ENCODE results near the gene ADCY1. TPM values are rescaled to one million over a fixed set of nuclear protein-coding genes. Genes with fewer than 3 reads are reported as not detected.

The ADCY1 gene
- total RNA-seq, 2 experiments from 2014 or later = 0.03 TPM; not detected in 1

- H3K9me3 ChIP-seq (ENCODE audit: control insufficient read depth in 1 of 2, insufficient read depth in 1 of 2, low read length in 2 of 2) = no peaks in the 10 kb centered on the region
- Mint-ChIP-seq H3K27ac (no peak overlapping the region), H3K4me3 (no peak overlapping the region), H3K27me3 (peaks cover 19% of the 10 kb centered on the region), H3K9me3 (no peaks in the 10 kb centered on the region), H3K4me1 (ENCODE audit: low read depth) (no peaks in the 10 kb centered on the region), H3K36me3 (ENCODE audit: low read depth) (no peaks in the 10 kb centered on the region)
- intact Hi-C loops (cut with DNase I, micrococcal nuclease) = no loop called here
- H3K27ac ChIP-seq (ENCODE audit: low read depth in 1 of 2, low read length in 2 of 2) = no peak overlapping the region
- H3K36me3 ChIP-seq (ENCODE audit: insufficient read depth, low read length) = no peaks in the 10 kb centered on the region
- ATAC-seq (ENCODE audit: poor library complexity) (no peak), DNase-seq (no peak)
- no peaks in the 10 kb centered on the region for H3K4me1 ChIP-seq (ENCODE audit: insufficient read depth, low read length)
- ChIA-PET POLR2A (no interaction called here), CTCF (no interaction called here)
- no peak overlapping the region for H3K4me3 ChIP-seq (ENCODE audit: low read length)
- no peak for TF ChIP-seq CTCF (IDR thresholded peaks at IDR 0.05)
- H3K27me3 ChIP-seq (ENCODE audit: control insufficient read depth in 1 of 2, insufficient read depth in 2 of 2, low read length in 2 of 2) = peaks cover 0 to 5% of the 10 kb centered on the region in 2 experiments
These were observed 64.7 kb downstream of the ADCY1 start for GRCh38 chr7:45638916-45639315.

GRCh38 chr7:45642044-45642443, 67.9 kb downstream of the ADCY1 start:
- ATAC-seq (ENCODE audit: poor library complexity) (no peak), DNase-seq (no peak)
- Mint-ChIP-seq H3K4me1 (ENCODE audit: low read depth) (no peaks in the 10 kb centered on the region), H3K27me3 (peaks cover 10% of the 10 kb centered on the region), H3K27ac (no peak overlapping the region), H3K4me3 (no peak overlapping the region), H3K36me3 (ENCODE audit: low read depth) (no peaks in the 10 kb centered on the region), H3K9me3 (no peaks in the 10 kb centered on the region)
- H3K4me1 ChIP-seq (ENCODE audit: insufficient read depth, low read length) = no peaks in the 10 kb centered on the region
- peaks cover 0 to 4% of the 10 kb centered on the region in 2 experiments for H3K9me3 ChIP-seq (ENCODE audit: control insufficient read depth in 1 of 2, insufficient read depth in 1 of 2, low read length in 2 of 2)
- peaks cover 0 to 5% of the 10 kb centered on the region in 2 experiments for H3K27me3 ChIP-seq (ENCODE audit: control insufficient read depth in 1 of 2, insufficient read depth in 2 of 2, low read length in 2 of 2)
- no peak overlapping the region for H3K4me3 ChIP-seq (ENCODE audit: low read length)
- intact Hi-C loops (cut with DNase I, micrococcal nuclease) = no loop called here
- no peak overlapping the region for H3K27ac ChIP-seq (ENCODE audit: low read depth in 1 of 2, low read length in 2 of 2)
- H3K36me3 ChIP-seq (ENCODE audit: insufficient read depth, low read length) = no peaks in the 10 kb centered on the region
- POLR2A ChIA-PET = no interaction called here
- CTCF ChIA-PET = no interaction called here
- no peak for TF ChIP-seq CTCF (IDR thresholded peaks at IDR 0.05)

DNA sequence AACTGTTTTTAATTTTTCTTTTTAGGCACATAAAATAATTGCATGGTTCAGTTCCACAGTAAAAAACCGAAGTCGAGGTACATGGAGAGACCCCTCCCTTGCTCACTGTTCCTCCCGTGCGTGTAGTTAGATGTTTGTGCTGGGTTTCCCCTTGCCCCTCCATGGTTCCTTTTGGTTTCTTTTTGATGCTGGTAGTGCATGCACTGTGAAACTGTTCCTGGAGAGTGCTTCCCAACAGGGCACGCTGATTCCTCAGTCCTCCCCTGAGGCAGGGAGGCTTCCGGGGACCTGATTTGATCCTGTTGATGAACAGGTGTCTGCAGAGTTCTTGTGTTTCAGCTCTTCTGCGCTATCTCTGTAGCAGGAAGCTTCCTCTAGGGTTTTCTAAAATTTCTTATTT, 69.5 kb downstream of the ADCY1 start:
- peaks cover 0 to 4% of the 10 kb centered on the region in 2 experiments for H3K9me3 ChIP-seq (ENCODE audit: control insufficient read depth in 1 of 2, insufficient read depth in 1 of 2, low read length in 2 of 2)
- H3K27ac Mint-ChIP-seq = no peak overlapping the region
- no peaks in the 10 kb centered on the region for H3K9me3 Mint-ChIP-seq
- POLR2A ChIA-PET = no interaction called here
- H3K27me3 Mint-ChIP-seq = peaks cover 10% of the 10 kb centered on the region
- no peaks in the 10 kb centered on the region for H3K4me1 Mint-ChIP-seq (ENCODE audit: low read depth)
- ATAC-seq (ENCODE audit: poor library complexity) (no peak), DNase-seq (no peak)
- CTCF ChIA-PET = no interaction called here
- peaks cover 0 to 5% of the 10 kb centered on the region in 2 experiments for H3K27me3 ChIP-seq (ENCODE audit: control insufficient read depth in 1 of 2, insufficient read depth in 2 of 2, low read length in 2 of 2)
- no peak overlapping the region for H3K4me3 Mint-ChIP-seq
- TF ChIP-seq CTCF (IDR thresholded peaks at IDR 0.05) = no peak
- intact Hi-C loops (cut with DNase I, micrococcal nuclease) = no loop called here
- H3K4me3 ChIP-seq (ENCODE audit: low read length) = no peak overlapping the region
- H3K4me1 ChIP-seq (ENCODE audit: insufficient read depth, low read length) = no peaks in the 10 kb centered on the region
- H3K27ac ChIP-seq (ENCODE audit: low read depth in 1 of 2, low read length in 2 of 2) = no peak overlapping the region
- H3K36me3 Mint-ChIP-seq (ENCODE audit: low read depth) = no peaks in the 10 kb centered on the region
- no peaks in the 10 kb centered on the region for H3K36me3 ChIP-seq (ENCODE audit: insufficient read depth, low read length)

Measured in CD4-positive, alpha-beta T cell (primary cell).